B cell (primary cell): Measurements from ENCODE around the gene CCDC88C. TPM values are rescaled to one million over a fixed set of nuclear protein-coding genes. Genes with fewer than 3 reads are reported as not detected.

Experiments used
- ATAC-seq: fragments of 200-7000 bp; cut with Tn5 transposase; one replicate; pipeline ENCODE4 v1.10.0; 2021; ENCODE audit warnings: low read depth, mild to moderate bottlenecking, moderate number of reproducible peaks, moderate library complexity
- CTCF ChIA-PET: fragments of 350-600 bp; sonication (Branson Sonifier 250); formaldehyde crosslinking; loops from one replicate; lab custom pipeline; 2021; ENCODE audit warnings: antibody characterized with exemption, inconsistent platforms; lab: Charles Lee
- POLR2A ChIA-PET: fragments of 350-600 bp; sonication (Branson Sonifier 250); formaldehyde crosslinking; loops from one replicate; lab custom pipeline; 2021; ENCODE audit warnings: antibody characterized with exemption; lab: Charles Lee
- DNase-seq: peaks from one replicate; pipeline ENCODE4 v3.0.0; 2013
- H2AFZ ChIP-seq: 2 replicates; pipeline ENCODE4 v1.6.1; 2012; ENCODE audit warnings: mild to moderate bottlenecking, low read depth, low read length; ENCODE audit not compliant: insufficient read depth, poor library complexity, severe bottlenecking
- H3K27ac ChIP-seq, 2 donors: 1 replicate in 1 of 2; 2 replicates in 1 of 2; pipeline ENCODE4 v1.5.1; 2012 to 2013; ENCODE audit warnings: low read length in 2 of 2, mild to moderate bottlenecking in 2 of 2, moderate library complexity in 1 of 2
- H3K27me3 ChIP-seq, 4 experiments: fragments of 200-600 bp in 1 of 4; sonication (generic) in 1 of 4; replicated peaks in 1 of 4; 1 replicate in 2 of 4; 2 replicates in 2 of 4; pipeline versions ENCODE4 v1.6.1 to v1.7.0; 2013 to 2016; ENCODE audit warnings: low read length in 3 of 4, mild to moderate bottlenecking in 2 of 4, mixed read lengths in 1 of 4, moderate library complexity in 1 of 4; ENCODE audit not compliant: insufficient read depth in 4 of 4, control insufficient read depth in 3 of 4; ENCODE audit errors: control extremely low read depth in 1 of 4
- H3K36me3 ChIP-seq, 2 experiments: replicated peaks in 1 of 2; 1 replicate in 1 of 2; 2 replicates in 1 of 2; pipeline versions ENCODE4 v1.6.1 to v1.7.1; 2013; ENCODE audit warnings: low read length in 1 of 2; ENCODE audit not compliant: insufficient read depth in 2 of 2, control insufficient read depth in 1 of 2; ENCODE audit errors: control extremely low read depth in 1 of 2, extremely low read depth in 1 of 2
- H3K4me1 ChIP-seq, 2 donors: fragments of 200-600 bp in 1 of 2; sonication (generic) in 1 of 2; 1 replicate in 1 of 2; 2 replicates in 1 of 2; pipeline versions ENCODE4 v1.5.1 to v1.6.1; 2013 to 2017; ENCODE audit warnings: low read length in 2 of 2; ENCODE audit not compliant: control insufficient read depth in 2 of 2, insufficient read depth in 2 of 2
- H3K4me2 ChIP-seq: replicated peaks from 2 replicates; pipeline ENCODE3; 2012; ENCODE audit warnings: mild to moderate bottlenecking, low read depth, low read length; ENCODE audit not compliant: poor library complexity, severe bottlenecking
- H3K4me3 ChIP-seq, 5 experiments: fragments of 200-600 bp in 1 of 5; sonication (generic) in 1 of 5; 1 replicate in 3 of 5; 2 replicates in 2 of 5; pipeline versions ENCODE4 v1.5.1 to v1.7.0; 2011 to 2016; ENCODE audit warnings: low read length in 4 of 5, mild to moderate bottlenecking in 4 of 5, low read depth in 2 of 5, control low read depth in 1 of 5, moderate library complexity in 1 of 5; ENCODE audit not compliant: insufficient read depth in 1 of 5; ENCODE audit errors: control extremely low read depth in 1 of 5, extremely low read depth in 1 of 5
- H3K79me2 ChIP-seq: fragments of 200-600 bp; sonication (generic); one replicate; pipeline ENCODE4 v1.6.0; 2016; ENCODE audit warnings: low read length; ENCODE audit not compliant: control insufficient read depth, insufficient read depth
- H3K9ac ChIP-seq: fragments of 200-600 bp; sonication (generic); 2 replicates; pipeline ENCODE4 v1.6.1; 2017; ENCODE audit warnings: mild to moderate bottlenecking, low read length, moderate library complexity
- H3K9me3 ChIP-seq, 3 donors: one replicate each; pipeline versions ENCODE4 v1.6.1 to v1.7.1; 2013; ENCODE audit warnings: low read length in 2 of 3; ENCODE audit not compliant: control insufficient read depth in 2 of 3, insufficient read depth in 1 of 3; ENCODE audit errors: control extremely low read depth in 1 of 3
- H4K20me1 ChIP-seq: 2 replicates; pipeline ENCODE4 v1.6.0; 2012; ENCODE audit warnings: mild to moderate bottlenecking, low read length; ENCODE audit not compliant: insufficient read depth, control insufficient read depth, poor library complexity, severe bottlenecking
- H3K27ac Mint-ChIP-seq: one replicate; pipeline ENCODE4 v1.8.0; 2021; ENCODE audit warnings: mixed read lengths
- H3K27me3 Mint-ChIP-seq: one replicate; pipeline ENCODE4 v1.8.0; 2021; ENCODE audit warnings: mixed read lengths
- H3K4me1 Mint-ChIP-seq: one replicate; pipeline ENCODE4 v1.8.0; 2021; ENCODE audit warnings: mixed read lengths
- H3K4me3 Mint-ChIP-seq: one replicate; pipeline ENCODE4 v1.8.0; 2021; ENCODE audit warnings: mixed read lengths
- H3K9me3 Mint-ChIP-seq: one replicate; pipeline ENCODE4 v1.8.0; 2022; ENCODE audit warnings: mixed read lengths; ENCODE audit not compliant: insufficient read depth
- CTCF ChIP-seq: fragments of 200-600 bp; IDR thresholded peaks from one replicate; pipeline ENCODE4 v1.8.0; 2022; ENCODE audit warnings: antibody characterized with exemption, mild to moderate bottlenecking
- EZH2 ChIP-seq: IDR thresholded peaks from 2 replicates; pipeline ENCODE4 v1.6.1; 2012; ENCODE audit warnings: borderline replicate concordance, low read depth, mild to moderate bottlenecking, moderate library complexity, low read length; ENCODE audit not compliant: insufficient read depth, poor library complexity, severe bottlenecking
- WGBS: methylation state at CpG from one replicate; pipeline ENCODE4 v1.1.5; 2013; ENCODE audit warnings: missing lambda C conversion rate; ENCODE audit not compliant: insufficient coverage; 5-methylcytosine and 5-hydroxymethylcytosine counted together
- intact Hi-C: fragments of 100-400 bp; cut with micrococcal nuclease; formaldehyde crosslinking; loops from one replicate; pipeline ENCODE4 v1.10.0; 2022
- polyA plus RNA-seq: library from polyadenylated mRNA; depleted of rRNA; stranded (reverse); fragments of >200 nt; gene quantifications from 2 replicates; pipeline ENCODE4 v1.2.3, GENCODE V29; 2012
- total RNA-seq, 2 donors: library from RNA; stranded (reverse); fragments of 120-200 nt in 1 of 2; gene quantifications; 1 replicate in 1 of 2; 2 replicates in 1 of 2; pipeline versions ENCODE4 v1.2.3 to v1.2.4, GENCODE V29; 2013 to 2022

Gene CCDC88C
- total and polyA plus RNA-seq, 2 donors (not counting 1 experiment from before 2014, with no cell fraction given) = 98.7 to 181 TPM

- H3K4me3 Mint-ChIP-seq = no peak overlapping the region
- H3K27ac ChIP-seq = no peak overlapping the region
- no peak overlapping the region for H3K27ac Mint-ChIP-seq
- no peak overlapping the region for H3K4me3 ChIP-seq
- H3K79me2 ChIP-seq = peaks cover 35% of the 10 kb centered on the region
- WGBS = 100% methylated on average over 2 of the region's 5 CpGs
- no peak overlapping the region for H3K4me2 ChIP-seq
- no peaks in the 10 kb centered on the region for H3K9me3 Mint-ChIP-seq
- no peak overlapping the region for H2AFZ ChIP-seq
- H3K9me3 ChIP-seq = peaks cover 0 to 5% (median 0%) of the 10 kb centered on the region in 3 donors
- ChIA-PET CTCF (interaction anchor here (3.1 to 16.1 kb wide), 2 partner anchors 9 to 103 kb away, joined by 15 to 449 read pairs; no protein-coding TSS in a partner anchor), POLR2A (no interaction called here)
- peaks cover 10% of the 10 kb centered on the region for H3K4me1 Mint-ChIP-seq
- ATAC-seq (no peak), DNase-seq (no peak)
- H3K4me1 ChIP-seq = peaks cover 6 to 7% of the 10 kb centered on the region in 2 donors
- intact Hi-C loops = no loop called here
- peaks cover 32 to 97% of the 10 kb centered on the region in 2 experiments for H3K36me3 ChIP-seq
- no peaks in the 10 kb centered on the region for H3K27me3 ChIP-seq
- no peak for TF ChIP-seq EZH2
- TF ChIP-seq CTCF = no peak
- no peak overlapping the region for H3K9ac ChIP-seq
- no peaks in the 10 kb centered on the region for H3K27me3 Mint-ChIP-seq
- H4K20me1 ChIP-seq = peaks cover 19% of the 10 kb centered on the region
Measured at GRCh38 chr14:91280129-91280528, 137.5 kb downstream of the CCDC88C start.

- H3K9ac ChIP-seq = no peak overlapping the region
- DNase-seq (no peak), ATAC-seq (no peak)
- peaks cover 0 to 5% (median 0%) of the 10 kb centered on the region in 3 donors for H3K9me3 ChIP-seq
- intact Hi-C loops = no loop called here
- peaks cover 33% of the 10 kb centered on the region for H3K79me2 ChIP-seq
- no peaks in the 10 kb centered on the region for H3K27me3 Mint-ChIP-seq
- no peak overlapping the region for H3K27ac Mint-ChIP-seq
- H3K4me1 ChIP-seq = no peaks in the 10 kb centered on the region
- H3K9me3 Mint-ChIP-seq = no peaks in the 10 kb centered on the region
- H3K36me3 ChIP-seq = peaks cover 36 to 97% of the 10 kb centered on the region in 2 experiments
- H3K4me1 Mint-ChIP-seq = peaks cover 3% of the 10 kb centered on the region
- no peak overlapping the region for H3K4me3 ChIP-seq
- H4K20me1 ChIP-seq = peaks cover 19% of the 10 kb centered on the region
- TF ChIP-seq EZH2 (no peak), CTCF (no peak)
- H3K4me2 ChIP-seq = no peak overlapping the region
- ChIA-PET CTCF (interaction anchor here (3.1 to 16.1 kb wide), 2 partner anchors 10 to 102 kb away, joined by 15 to 449 read pairs; no protein-coding TSS in a partner anchor), POLR2A (no interaction called here)
- no peak overlapping the region for H2AFZ ChIP-seq
- no peak overlapping the region for H3K27ac ChIP-seq
- 95% methylated on average over 9 of the region's 10 CpGs for WGBS
- H3K27me3 ChIP-seq = no peaks in the 10 kb centered on the region
- H3K4me3 Mint-ChIP-seq = no peak overlapping the region
Measured at GRCh38 chr14:91279354-91279753, 138.3 kb downstream of the CCDC88C start.
